HepG2 (cell line): ENCODE data around the gene CNOT8. TPM values are rescaled to one million over a fixed set of nuclear protein-coding genes. Genes with fewer than 3 reads are reported as not detected.

Experiments
- CBFB ChIP-seq: sonication (generic); formaldehyde crosslinking; IDR thresholded peaks from 2 replicates; pipeline ENCODE4 v1.4.0; 2020; ENCODE audit warnings: missing genetic modification reagents
- CEBPB ChIP-seq: IDR thresholded peaks from 2 replicates; pipeline ENCODE4 v1.6.1; 2011; ENCODE audit warnings: low read depth, low read length, improper control_type of control experiment, borderline replicate concordance
- FOXP1 ChIP-seq, 2 experiments: fragments of 450-650 bp in 1 of 2; IDR thresholded peaks; 2 replicates each; pipeline ENCODE4 v1.6.1; 2017 to 2018; ENCODE audit warnings: antibody characterized with exemption in 1 of 2
- HNRNPH1 ChIP-seq: fragments of 200-400 bp; formaldehyde crosslinking; optimal IDR thresholded peaks from 2 replicates; pipeline ENCODE3; 2017; ENCODE audit warnings: mild to moderate bottlenecking, low read depth, low read length
- KDM6A ChIP-seq: IDR thresholded peaks from 2 replicates; pipeline ENCODE4 v1.6.1; 2016; ENCODE audit warnings: low read depth
- NFATC3 ChIP-seq: sonication (generic); formaldehyde crosslinking; IDR thresholded peaks from 2 replicates; pipeline ENCODE4 v1.5.1; 2020; ENCODE audit warnings: mild to moderate bottlenecking, missing genetic modification reagents
- PRDM10 ChIP-seq: sonication (generic); formaldehyde crosslinking; IDR thresholded peaks from 2 replicates; pipeline ENCODE4 v1.4.0; 2020; ENCODE audit warnings: low read depth, missing genetic modification reagents
- RARA ChIP-seq: IDR thresholded peaks from 2 replicates; pipeline ENCODE4 v1.6.1; 2016; ENCODE audit warnings: missing genetic modification reagents, missing compliant biosample characterization
- RBFOX2 ChIP-seq: fragments of 200-400 bp; formaldehyde crosslinking; IDR thresholded peaks from 2 replicates; pipeline ENCODE4 v1.6.1; 2017; ENCODE audit warnings: low read depth, mild to moderate bottlenecking, low read length
- SOX5 ChIP-seq: IDR thresholded peaks from 2 replicates; pipeline ENCODE4 v1.6.1; 2016; ENCODE audit warnings: borderline replicate concordance
- ZBTB4 ChIP-seq: sonication (generic); formaldehyde crosslinking; IDR thresholded peaks from 2 replicates; pipeline ENCODE4 v1.4.0; 2020; ENCODE audit warnings: missing genetic modification reagents, mild to moderate bottlenecking, borderline replicate concordance
- ZBTB42 ChIP-seq: sonication (generic); formaldehyde crosslinking; IDR thresholded peaks from 2 replicates; pipeline ENCODE4 v1.5.0; 2020; ENCODE audit warnings: mild to moderate bottlenecking, missing genetic modification reagents
- ZNF441 ChIP-seq: sonication (generic); formaldehyde crosslinking; IDR thresholded peaks from 2 replicates; pipeline ENCODE4 v1.7.0; 2021; ENCODE audit warnings: missing genetic modification reagents, borderline replicate concordance
- ZNF503 ChIP-seq: sonication (generic); formaldehyde crosslinking; IDR thresholded peaks from 2 replicates; pipeline ENCODE4 v1.4.0; 2020; ENCODE audit warnings: missing genetic modification reagents
- ZNF564 ChIP-seq: sonication (generic); formaldehyde crosslinking; IDR thresholded peaks from 2 replicates; pipeline ENCODE4 v1.8.1; 2023; ENCODE audit warnings: mild to moderate bottlenecking, missing genetic modification reagents
- ZNF788 ChIP-seq: sonication (generic); formaldehyde crosslinking; IDR thresholded peaks from 2 replicates; pipeline ENCODE4 v1.5.0; 2020; ENCODE audit warnings: mild to moderate bottlenecking, missing genetic modification reagents, borderline replicate concordance
- polyA plus RNA-seq, 8 experiments: library from polyadenylated mRNA; depleted of rRNA in 3 of 8; stranded (reverse) in 7 of 8; unstranded in 1 of 8; fragments of >200 nt; fragmentation: Illumina TruSeq in 4 of 8; extraction: Trizol in 4 of 8; gene quantifications; 2 replicates each; pipeline versions ENCODE4 v1.2.1 to v1.2.3, GENCODE V29; 2011 to 2016; ENCODE audit warnings: low read depth in 4 of 8, missing spikeins in 1 of 8, mixed read lengths in 1 of 8; ENCODE audit not compliant: insufficient read depth in 1 of 8
- total RNA-seq, 5 experiments: library from RNA; depleted of rRNA; stranded (reverse); fragments of >200 nt; fragmentation: Illumina TruSeq; extraction: Trizol; gene quantifications; 2 replicates each; pipeline ENCODE4 v1.2.3, GENCODE V29; 2016; ENCODE audit warnings: low read depth in 1 of 5
- TF ChIP-seq, protein P1 (sequence below): sonication (generic); formaldehyde crosslinking; IDR thresholded peaks from 2 replicates; pipeline ENCODE4 v1.4.0; 2020; ENCODE audit warnings: missing genetic modification reagents
- TF ChIP-seq, protein P2 (sequence below): fragments of 450-650 bp; IDR thresholded peaks from 2 replicates; pipeline ENCODE4 v1.6.1; 2017; ENCODE audit warnings: mild to moderate bottlenecking

The CNOT8 gene
- total and polyA plus RNA-seq, 2 of the 13 experiments (the other 11 are each of a cell fraction or from before 2014, with no cell fraction given) = 37.1 to 74.9 TPM

- TF ChIP-seq CEBPB (no peak), PRDM10 (CRISPR knock-in tag) (no peak), RARA (peak; percentile 85), ZNF441 (CRISPR knock-in tag) (no peak), RBFOX2 (no peak), NFATC3 (no peak), HNRNPH1 (no peak), ZNF503 (CRISPR knock-in tag) (peak; percentile 27; the same call in 1 of the 2 replicates), SOX5 (peak; percentile 61; the same call in 1 of the 2 replicates), ZBTB4 (CRISPR knock-in tag) (no peak), ZBTB42 (CRISPR knock-in tag) (no peak), FOXP1 (IDR thresholded peaks at IDR 0.05) (peak; percentile 62; the same call in 1 of the 2 replicates), FOXP1 (CRISPR knock-in tag; IDR thresholded peaks at IDR 0.05) (peak; percentile 97), ZNF788 (CRISPR knock-in tag) (no peak), CBFB (CRISPR knock-in tag) (no peak), KDM6A (peak; percentile 65), ZNF564 (CRISPR knock-in tag) (no peak)
- TF ChIP-seq, protein P1, sequence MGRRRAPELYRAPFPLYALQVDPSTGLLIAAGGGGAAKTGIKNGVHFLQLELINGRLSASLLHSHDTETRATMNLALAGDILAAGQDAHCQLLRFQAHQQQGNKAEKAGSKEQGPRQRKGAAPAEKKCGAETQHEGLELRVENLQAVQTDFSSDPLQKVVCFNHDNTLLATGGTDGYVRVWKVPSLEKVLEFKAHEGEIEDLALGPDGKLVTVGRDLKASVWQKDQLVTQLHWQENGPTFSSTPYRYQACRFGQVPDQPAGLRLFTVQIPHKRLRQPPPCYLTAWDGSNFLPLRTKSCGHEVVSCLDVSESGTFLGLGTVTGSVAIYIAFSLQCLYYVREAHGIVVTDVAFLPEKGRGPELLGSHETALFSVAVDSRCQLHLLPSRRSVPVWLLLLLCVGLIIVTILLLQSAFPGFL (CRISPR knock-in tag) = no peak
- TF ChIP-seq, protein P2, sequence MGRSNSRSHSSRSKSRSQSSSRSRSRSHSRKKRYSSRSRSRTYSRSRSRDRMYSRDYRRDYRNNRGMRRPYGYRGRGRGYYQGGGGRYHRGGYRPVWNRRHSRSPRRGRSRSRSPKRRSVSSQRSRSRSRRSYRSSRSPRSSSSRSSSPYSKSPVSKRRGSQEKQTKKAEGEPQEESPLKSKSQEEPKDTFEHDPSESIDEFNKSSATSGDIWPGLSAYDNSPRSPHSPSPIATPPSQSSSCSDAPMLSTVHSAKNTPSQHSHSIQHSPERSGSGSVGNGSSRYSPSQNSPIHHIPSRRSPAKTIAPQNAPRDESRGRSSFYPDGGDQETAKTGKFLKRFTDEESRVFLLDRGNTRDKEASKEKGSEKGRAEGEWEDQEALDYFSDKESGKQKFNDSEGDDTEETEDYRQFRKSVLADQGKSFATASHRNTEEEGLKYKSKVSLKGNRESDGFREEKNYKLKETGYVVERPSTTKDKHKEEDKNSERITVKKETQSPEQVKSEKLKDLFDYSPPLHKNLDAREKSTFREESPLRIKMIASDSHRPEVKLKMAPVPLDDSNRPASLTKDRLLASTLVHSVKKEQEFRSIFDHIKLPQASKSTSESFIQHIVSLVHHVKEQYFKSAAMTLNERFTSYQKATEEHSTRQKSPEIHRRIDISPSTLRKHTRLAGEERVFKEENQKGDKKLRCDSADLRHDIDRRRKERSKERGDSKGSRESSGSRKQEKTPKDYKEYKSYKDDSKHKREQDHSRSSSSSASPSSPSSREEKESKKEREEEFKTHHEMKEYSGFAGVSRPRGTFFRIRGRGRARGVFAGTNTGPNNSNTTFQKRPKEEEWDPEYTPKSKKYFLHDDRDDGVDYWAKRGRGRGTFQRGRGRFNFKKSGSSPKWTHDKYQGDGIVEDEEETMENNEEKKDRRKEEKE = no peak
Observed at GRCh38 chr5:154834053-154834452, 24.4 kb upstream of the CNOT8 start (continued).
